GM18858 (cell line): ENCODE results near the gene FGF14.

Experiments used
- ATAC-seq: cut with Tn5 transposase; IDR thresholded peaks from one replicate; pipeline ENCODE4 v1.9.1; 2021; ENCODE audit not compliant: unreplicated experiment

The FGF14 gene

DNA sequence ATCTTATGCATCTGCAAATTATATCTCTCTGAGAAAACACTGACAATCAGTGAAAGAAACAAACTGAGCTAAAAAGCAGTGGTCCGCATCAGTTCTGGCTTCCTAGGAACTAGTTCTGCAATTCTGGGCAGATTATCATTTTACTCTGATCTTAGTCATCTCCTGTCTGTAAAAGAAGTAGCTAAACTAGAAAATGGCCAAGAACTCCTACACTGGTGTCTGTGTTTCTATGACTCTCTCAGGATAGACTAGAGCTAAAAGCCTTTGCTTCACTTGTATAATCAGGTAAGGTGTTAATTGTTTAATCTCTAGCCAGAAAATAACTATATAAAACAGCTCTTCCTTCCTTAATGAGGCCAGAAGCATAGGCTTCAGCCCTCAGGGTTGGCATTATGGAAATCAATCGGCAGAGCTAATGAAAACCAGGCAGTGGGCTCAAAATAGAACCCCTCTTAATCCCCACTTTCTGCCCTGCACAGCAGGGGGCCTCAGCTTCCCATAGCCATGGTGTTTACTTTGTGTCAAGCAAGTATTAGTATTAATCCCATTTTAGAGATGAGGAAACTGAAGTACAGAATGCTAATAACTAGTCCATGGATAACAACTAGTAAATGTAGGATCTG, 459.2 kb downstream of the FGF14 start:
- no peak for ATAC-seq

DNA sequence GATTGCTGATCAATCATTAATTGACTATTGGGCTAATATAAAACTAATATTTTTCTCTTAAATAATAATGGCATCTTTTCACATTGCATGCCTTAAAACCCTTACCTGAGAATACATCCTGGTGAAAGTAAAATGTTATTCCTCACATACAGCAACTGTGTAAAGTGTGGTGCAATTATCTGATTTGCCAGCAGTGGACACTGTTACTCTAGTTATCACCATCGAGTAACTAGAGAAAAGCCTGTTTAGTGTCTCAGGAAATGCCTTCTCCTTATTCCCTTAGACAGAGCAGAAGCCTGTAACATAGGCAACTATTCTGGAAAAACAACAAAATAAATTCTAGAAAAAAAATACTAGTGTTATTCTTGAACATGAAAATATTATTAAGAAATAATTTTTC, 459.8 kb downstream of the FGF14 start:
- peak; percentile 65 for ATAC-seq

DNA sequence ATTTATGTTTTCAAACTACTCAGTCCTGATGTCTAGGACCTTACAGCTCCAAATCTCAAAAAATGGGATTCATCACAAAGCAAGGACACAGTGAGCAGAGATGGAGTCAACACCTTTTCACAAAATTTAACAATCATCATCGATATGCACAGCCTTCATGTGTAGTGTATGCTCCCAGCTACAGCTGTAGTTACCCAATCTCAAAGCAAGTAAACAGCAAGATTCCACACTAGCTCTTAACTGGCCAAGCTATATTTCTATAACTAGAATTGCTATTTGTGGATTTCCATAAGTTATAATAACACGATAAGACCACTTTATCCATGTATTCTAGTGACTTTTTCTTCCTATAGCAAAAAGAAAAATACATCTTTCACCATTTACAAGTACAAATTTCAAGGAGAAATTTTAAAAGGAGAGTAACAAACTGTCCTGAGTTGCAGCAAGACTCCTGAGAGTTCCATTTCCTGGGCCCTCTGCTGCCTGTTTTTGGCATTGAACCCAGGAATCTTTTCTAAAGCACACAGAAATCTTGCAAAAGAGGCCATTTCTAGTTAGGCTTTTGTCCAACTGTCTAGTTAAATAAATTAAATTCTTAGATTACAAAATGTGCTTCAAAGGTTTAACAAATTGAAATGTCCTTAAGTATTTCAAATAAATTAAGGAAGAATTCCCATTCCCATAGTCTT, 460.6 kb downstream of the FGF14 start:
- no peak for ATAC-seq

DNA sequence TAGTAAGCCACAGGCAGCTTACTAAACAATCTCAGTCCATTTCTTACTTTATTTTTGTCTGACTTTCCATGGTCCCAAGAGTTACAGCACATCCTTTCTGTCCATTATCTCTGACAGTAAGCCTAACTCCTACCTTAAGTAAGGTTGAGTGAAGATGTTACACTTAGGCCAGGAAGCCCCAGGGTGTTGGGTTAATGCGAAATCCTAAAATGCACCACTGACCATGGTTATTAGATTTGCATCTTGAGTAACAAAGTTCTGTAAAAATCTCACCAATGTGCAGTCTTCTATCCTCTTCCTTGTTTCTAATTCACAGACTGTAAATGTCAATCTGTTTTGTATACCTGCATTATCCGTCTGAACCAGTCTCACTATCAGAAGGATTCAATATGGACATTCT, 462.5 kb downstream of the FGF14 start:
- ATAC-seq: no peak

DNA sequence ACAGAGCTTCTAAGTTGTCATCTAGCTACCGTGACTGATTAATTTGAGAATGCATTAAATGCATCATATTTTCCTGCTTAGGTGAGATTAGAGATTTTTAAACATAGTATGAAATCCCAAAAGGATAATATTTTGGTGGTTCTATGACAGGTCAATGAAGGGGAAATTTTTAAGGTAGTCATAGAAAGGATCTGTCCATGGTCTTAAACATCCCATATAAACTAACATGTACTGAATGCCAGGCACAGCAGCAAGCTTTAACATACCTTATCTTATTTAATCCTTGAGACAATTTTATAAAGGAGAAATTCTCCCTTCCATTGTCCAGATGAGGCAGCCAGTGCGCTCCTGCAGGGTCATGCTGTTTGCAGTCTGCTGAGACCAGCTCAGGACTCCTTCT, 466.0 kb downstream of the FGF14 start:
- no peak for ATAC-seq

DNA sequence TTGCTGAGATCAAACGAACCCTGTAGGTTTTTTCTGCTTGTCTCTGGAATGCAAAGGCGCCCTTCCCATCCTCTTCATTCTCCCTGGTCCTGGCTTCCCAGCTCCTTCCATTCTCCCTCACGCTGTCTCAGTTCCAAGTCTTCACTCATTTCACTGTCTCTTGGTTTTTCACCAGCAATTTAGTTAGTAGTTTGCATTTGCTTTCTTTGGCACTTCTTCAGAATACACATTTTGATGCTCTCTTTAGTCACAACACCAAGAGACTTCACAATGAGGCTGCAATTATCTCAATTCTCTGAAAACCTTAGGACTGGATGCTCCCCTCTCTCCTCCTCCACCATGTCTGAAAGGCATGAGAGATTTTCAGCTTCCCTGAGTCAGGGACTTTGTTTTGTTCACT, 470.7 kb downstream of the FGF14 start:
- no peak for ATAC-seq

DNA sequence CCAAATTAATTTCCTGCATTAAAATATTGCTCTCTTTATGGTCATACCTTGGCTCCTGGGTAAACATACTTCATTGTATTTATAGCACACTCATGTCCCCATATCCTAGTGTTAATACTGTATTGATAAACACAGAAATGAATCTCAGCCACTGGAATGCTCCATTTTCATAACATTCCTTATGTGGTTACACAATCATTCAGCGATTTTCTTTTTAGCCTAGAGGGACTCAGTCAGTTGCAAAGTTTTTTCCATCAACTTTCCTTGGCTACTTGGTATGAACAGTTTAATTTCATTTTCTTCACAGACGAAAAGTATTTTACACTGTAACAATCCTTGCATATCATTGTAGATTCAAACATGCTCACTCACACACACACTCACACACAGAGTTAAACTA, 471.5 kb downstream of the FGF14 start:
- ATAC-seq: no peak

DNA sequence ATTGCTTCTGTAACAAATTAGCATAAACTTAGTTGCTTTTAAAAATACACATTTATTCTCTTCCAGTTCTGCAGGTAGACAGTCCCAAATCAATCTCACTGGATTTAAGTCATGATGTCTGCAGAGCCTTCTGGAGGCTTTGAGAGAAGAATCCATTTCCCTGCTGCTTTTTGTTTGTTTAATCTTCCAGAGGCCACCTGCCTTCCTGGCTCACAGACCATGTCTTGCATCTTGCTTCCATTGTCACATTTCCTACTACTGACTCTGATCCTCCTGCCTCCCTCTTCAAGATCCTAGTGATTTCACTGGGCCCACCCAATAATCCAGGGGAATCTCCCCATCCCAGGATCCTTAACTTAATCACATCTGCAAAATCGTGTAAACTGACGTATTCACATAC, 476.1 kb downstream of the FGF14 start:
- no peak for ATAC-seq

DNA sequence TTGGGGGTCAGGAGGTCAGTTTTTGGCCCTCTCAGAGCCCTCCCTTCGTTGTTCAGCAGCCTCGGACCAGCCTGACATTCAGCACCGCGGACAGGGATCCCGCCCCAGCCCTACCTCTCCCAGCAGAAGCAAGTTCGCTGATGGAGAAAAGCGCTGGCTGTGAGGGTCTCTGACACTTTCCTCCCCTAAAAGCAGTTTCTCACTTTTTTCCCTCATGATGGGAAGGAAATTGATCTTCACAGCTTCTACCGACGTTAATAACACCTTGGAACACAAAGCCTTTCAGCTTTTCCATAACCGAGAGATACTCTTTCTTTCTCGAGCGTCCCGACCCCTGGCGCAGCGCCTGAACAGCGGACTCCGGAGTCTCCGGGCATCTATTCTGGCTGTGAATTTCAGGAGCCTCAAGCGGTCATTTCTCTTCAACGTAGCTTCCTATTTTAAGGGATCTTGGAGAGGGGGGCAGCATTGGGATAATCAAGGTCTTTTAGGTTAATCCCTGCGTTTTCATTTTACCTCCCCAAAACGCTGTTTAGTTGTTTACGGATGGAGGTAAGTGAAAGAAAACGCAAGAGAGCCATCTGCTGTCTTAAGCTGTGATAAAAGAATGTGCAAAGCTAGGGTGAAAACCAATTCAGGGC, 482.2 kb downstream of the FGF14 start:
- no peak for ATAC-seq

DNA sequence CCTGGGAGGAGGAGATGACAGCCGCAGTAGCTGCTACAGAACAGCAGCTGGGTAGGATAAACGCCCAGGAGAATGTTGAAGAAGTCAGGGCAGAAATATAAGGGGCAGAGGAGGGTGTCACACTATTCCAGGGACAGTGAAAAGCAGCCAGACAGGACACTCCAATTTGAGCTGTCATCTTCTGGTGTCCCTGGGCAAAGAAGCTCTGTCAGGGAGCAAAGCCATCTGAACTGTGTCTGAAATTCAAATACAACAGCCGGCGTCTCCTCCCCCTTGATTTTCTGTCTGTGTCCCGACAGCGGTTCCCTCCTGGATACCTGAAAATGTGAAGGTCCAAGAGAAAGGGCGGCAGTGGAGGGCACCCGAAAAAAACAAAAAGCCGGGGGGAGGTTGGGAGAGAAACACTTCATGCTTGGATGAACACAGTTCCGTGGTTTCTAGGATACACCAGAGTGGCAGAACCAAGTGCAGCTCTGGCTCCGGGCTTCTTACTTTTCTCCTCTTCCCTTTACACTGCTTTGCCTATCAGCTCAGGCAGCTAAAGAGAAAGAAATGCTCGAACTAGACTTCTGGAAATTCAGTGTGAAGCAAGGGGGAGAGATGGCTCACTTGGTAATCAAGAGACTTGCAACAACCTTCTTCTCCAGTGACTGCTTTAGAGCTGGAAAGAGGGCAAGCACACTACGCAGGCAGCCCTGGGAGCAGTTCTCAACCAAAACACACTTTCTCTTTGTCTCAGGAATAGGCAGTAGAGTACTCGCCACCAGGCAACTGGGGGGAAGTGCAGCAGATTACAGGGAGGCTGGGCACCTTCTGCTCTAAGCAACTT, 483.8 kb downstream of the FGF14 start:
- ATAC-seq: no peak

DNA sequence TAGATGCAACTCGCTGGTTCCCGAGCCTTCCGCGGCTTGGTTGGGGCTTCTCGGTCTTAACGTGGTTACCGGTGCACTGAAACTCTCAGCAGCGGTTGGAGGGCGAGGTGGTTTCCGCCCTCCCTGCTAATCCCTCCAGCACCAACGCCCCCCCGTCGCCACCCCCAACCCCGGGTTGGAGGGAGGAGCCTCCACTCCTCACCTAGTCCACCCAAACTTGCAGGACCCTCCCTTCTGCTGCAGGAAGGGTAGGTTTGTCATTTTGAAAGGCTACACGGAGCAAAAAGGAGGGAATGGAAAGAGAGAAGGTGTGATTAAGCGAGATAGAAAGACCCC, 484.4 kb downstream of the FGF14 start:
- ATAC-seq: no peak

DNA sequence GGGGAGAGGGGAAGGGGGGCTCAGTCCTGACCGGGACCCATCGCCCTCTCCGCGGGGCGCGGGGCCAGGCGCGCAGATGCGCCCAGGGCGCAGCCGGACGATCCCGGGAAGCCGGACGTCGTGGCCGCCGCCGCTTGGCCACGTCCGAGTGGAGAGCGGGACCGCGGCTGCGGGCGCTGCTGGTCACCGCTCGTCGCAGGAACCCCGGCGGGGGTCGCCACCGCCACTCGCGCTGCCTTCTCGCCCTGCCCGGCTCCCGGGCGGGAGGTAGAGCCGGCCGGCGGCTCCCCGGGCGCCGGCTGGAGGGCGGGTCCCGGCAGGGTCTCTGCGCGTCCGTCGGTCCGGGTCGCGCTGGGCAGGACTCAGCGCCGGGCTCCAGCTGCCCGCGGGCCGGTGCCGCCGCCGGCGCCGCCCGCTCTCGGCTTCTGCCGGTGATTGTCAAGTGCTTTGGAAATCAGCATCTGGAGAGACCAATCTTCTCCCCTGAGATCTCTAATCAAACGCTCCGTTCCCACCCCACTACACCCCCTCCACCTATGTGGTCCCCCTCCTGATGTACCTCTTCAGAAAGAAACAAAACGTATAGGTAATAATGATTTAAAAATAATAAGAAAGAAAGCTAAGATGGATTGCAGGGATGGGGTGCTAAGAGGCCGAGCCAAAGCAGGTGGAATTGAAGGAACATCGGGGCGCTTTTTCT, 484.9 kb downstream of the FGF14 start:
- ATAC-seq: no peak

DNA sequence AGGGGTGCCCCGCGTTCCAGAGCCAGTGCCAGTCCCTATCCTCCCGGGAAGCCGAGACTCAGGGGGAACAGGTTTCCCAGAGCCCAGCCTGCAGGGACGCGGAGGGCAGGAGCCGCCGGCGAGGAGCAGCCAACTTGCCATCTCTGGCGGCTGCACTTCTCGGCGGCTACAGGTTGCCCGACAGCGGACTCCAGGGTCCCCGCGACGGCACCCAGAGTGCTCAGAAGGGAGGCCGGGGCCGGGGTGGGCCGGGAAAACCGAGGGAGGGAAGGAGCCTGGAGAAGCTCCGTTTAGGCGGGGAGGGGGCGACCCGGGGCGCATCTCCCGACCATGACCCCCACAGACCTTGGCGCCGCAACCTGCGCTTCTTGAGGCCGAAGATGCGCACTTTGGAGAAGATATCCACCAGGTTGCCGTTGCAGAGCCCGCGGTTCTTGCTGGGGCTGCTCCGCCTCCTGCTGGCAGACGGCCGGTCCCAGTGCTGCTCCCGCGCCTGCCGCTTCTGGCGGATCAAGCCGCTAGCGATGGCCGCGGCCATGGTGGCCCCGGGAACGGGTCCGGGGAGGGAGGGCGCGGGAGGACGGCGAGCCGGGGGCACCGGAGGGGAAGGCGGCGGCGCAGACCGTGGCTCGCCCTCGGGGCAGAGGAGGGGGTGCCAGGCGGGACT, 485.6 kb downstream of the FGF14 start:
- no peak for ATAC-seq

DNA sequence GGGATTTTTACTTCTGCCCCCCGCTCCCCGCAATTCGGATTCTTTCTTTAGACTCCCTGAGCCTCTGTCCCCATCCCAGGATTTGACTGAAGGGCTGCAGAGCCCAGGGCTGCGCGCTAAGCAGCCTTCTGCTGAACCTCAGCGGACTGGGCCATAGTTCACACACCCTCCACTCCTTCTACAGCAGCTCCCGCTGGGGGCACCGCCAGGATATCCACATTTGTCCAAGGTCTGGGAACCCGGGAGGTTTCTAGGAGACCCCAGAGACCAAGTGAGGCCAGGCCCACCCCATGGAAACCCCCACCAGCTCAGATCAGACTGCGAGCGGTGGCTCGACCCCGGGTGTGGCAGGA, 486.1 kb downstream of the FGF14 start:
- no peak for ATAC-seq

DNA sequence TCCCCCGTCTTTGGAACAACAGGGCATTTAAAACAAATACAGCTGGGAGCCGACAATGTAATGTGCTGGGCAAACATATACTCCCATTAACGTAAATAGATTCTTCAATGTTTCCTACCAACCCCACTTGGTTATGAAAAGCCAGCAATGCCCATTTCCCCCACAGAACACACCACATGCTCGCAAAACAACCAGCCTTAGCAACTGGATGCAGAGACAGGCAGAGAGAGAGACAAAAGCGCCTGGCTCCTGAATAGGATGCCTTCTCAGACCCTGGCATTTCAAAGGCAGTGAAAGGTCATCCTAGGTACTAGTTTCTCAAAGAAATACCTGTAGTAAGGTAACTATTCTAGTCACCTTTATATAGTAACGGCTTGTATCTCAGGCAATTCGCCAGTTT, 486.5 kb downstream of the FGF14 start:
- ATAC-seq: no peak

DNA sequence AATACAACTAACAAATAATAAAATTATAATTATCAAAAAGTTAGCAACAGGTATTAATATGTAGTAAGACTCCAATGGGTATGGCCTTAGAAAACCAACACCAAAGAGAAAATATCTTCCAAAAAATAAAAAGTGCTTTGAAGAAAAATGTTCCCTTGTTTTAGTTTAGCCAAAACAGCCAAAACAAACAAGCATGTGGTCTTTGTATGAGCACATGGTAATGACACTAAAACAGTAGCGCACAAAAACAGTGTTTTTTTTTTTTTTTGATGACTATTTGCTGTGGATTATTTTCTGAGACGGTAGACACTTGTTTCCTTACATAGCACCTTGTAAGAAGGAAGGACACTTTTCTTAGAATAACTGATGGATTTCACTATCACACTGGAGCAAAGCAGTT, 490.1 kb downstream of the FGF14 start:
- ATAC-seq: no peak

DNA sequence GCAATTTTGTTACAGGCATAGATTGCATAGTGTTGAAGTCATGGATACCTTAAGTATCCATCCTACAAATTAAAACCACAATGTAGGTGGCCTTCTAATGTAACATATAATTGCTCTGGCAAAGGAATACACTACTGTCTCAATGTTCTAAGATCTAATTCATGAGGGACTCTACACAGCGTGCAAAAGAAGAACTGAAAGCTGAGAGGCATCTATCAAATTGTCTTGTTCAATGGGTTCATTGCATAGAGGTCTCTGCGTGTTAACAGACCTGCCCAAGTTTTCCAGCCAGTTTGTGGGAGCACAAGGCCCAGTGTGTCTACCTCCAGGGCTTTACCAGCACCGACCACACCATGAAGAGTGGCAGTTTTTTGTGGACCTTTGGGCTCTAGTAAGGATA, 498.0 kb downstream of the FGF14 start:
- ATAC-seq: no peak

DNA sequence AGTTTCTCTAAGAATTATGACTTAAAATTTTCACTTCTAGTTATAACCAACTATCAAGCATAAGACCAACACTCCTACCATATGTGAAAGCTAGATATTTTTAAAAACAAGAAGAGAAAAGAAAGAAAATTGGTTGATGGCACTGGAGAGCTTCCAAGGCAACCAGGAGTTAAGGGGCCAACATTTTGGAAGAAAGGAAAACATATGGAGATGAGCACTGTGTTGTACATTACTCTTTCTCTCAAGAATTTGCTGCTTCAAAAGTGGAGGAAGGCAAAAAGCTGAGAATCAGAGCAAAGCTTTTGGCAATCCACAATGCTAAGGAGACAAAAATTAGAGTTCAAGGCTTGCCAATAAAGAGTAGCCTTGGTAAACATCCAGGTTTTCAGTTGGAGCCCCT, 503.2 kb downstream of the FGF14 start:
- no peak for ATAC-seq

DNA sequence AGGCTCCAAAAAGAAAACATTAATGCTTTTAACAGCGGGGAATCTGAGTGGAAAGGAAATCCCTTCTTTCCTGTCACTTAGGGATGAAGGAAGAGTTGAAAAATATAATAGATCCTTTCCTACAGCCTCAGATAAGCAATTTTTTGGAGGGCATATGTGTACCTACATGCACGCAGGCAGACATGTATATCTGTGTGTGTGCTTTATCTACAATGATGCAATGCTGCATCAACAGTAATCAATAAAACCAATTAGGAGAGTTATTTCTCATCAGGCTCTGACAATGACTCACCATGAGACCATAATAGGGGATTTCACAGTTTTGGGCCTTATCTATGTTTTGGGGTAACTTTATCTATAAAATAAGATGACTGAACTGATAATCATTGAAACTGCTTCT, 505.3 kb downstream of the FGF14 start:
- no peak for ATAC-seq

DNA sequence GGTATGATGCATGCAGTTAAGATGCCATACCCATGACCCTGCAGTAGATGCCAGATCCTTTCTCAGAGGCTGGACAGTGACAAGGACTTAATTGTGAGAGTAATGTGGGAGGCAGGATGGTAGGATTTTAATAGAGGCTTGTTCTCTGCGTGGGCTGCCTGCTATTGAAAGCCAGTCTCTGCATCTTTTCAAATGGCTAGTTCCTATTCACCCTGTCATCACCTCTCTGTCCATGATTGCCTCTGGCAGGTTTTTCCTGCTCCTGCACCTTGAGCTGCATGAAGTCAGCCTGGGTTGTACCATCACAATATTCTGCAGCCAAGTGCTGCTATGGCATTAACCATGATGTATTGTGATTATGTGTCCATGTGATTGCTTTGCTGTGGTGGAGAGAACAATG, 508.8 kb downstream of the FGF14 start:
- no peak for ATAC-seq

DNA sequence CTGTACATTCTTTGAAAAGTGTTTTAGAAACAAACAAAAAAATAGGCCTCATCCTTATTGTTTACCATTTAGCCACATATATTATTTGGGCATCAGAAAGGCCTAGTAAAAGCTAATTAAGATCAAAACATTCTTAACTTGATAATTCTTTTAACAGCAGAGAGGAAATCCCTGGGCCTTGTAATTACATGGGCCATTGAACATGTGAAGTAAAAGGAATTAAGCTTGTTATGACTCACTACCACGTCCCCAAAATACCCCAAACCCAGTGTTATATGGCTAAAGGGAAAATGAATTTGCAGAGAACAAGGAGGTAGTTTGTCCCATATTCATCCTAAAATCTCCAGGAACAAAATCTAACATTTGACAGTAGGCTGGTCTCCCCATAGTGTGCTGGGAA, 509.6 kb downstream of the FGF14 start:
- ATAC-seq: no peak
